Muscle layer of colon (tissue), 2 donors: ENCODE measurements around the gene LCN2.
"Not testable (repeated sequence)": the region's sequence is repeated elsewhere in the genome, so short reads cannot be mapped to it uniquely, and the experiment has no call there.

Source experiments
- H3K27ac ChIP-seq: one replicate; pipeline ENCODE4 v1.7.0; 2013; ENCODE audit warnings: low read depth, mild to moderate bottlenecking, low read length, moderate library complexity
- H3K27me3 ChIP-seq, 2 donors: one replicate each; pipeline ENCODE4 v1.7.0; 2013; ENCODE audit warnings: low read length in 2 of 2, mild to moderate bottlenecking in 2 of 2; ENCODE audit not compliant: insufficient read depth in 2 of 2, control insufficient read depth in 1 of 2
- H3K36me3 ChIP-seq: one replicate; pipeline ENCODE4 v1.7.0; 2013; ENCODE audit warnings: mild to moderate bottlenecking, low read length; ENCODE audit not compliant: insufficient read depth
- H3K4me1 ChIP-seq: one replicate; pipeline ENCODE4 v1.7.0; 2013; ENCODE audit warnings: mild to moderate bottlenecking, low read length; ENCODE audit not compliant: insufficient read depth
- H3K4me3 ChIP-seq, 2 donors: one replicate each; pipeline ENCODE4 v1.7.0; 2013; ENCODE audit warnings: low read length in 2 of 2, low read depth in 1 of 2, mild to moderate bottlenecking in 1 of 2, moderate library complexity in 1 of 2
- H3K9ac ChIP-seq: one replicate; pipeline ENCODE4 v1.7.0; 2013; ENCODE audit warnings: low read length
- H3K9me3 ChIP-seq: one replicate; pipeline ENCODE4 v1.7.0; 2013; ENCODE audit warnings: mild to moderate bottlenecking, low read length
- donor health status: abdominal sarcoma.
- donor health status: Adenocarcinoma of cecum.

LCN2 gene

DNA sequence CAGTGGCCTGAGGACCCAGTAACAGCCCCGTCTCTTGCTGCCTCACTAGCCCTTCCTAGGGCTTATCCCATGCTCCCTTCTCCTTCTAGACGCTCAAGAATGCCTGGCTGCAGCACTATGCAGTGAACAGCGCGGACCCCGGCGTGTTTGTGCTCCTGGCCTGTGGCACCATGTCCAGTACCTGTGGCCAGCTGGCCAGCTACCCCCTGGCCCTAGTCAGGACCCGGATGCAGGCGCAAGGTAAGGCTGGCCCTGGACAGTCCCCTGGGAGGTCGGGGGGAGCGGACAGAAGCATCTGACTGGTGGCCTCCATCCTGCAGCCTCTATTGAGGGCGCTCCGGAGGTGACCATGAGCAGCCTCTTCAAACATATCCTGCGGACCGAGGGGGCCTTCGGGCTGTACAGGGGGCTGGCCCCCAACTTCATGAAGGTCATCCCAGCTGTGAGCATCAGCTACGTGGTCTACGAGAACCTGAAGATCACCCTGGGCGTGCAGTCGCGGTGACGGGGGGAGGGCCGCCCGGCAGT is 42.2 kb upstream of the LCN2 start:
- no peak overlapping the region for H3K4me3 ChIP-seq
- no peaks in the 10 kb centered on the region for H3K4me1 ChIP-seq
- H3K9me3 ChIP-seq, result no peaks in the 10 kb centered on the region
- H3K36me3 ChIP-seq, result peaks cover 56% of the 10 kb centered on the region
- H3K27me3 ChIP-seq, result no peaks in the 10 kb centered on the region
- H3K27ac ChIP-seq, result no peak overlapping the region
- H3K9ac ChIP-seq, result no peak overlapping the region

GRCh38 chr9:128107468-128108268 is 41.6 kb upstream of the LCN2 start:
- peaks cover 49% of the 10 kb centered on the region for H3K36me3 ChIP-seq

GRCh38 chr9:128108269-128109049 is 40.8 kb upstream of the LCN2 start:
- Histone ChIP-seq H3K27me3 (no peaks in the 10 kb centered on the region), H3K36me3 (peaks cover 41% of the 10 kb centered on the region), H3K4me3 (no peak overlapping the region), H3K4me1 (no peaks in the 10 kb centered on the region), H3K9ac (no peak overlapping the region), H3K9me3 (no peaks in the 10 kb centered on the region), H3K27ac (no peak overlapping the region)

More at GRCh38 chr9:128107468-128108268, 41.6 kb upstream of the LCN2 start:
- H3K9me3 ChIP-seq, result no peaks in the 10 kb centered on the region
- H3K27me3 ChIP-seq, result no peaks in the 10 kb centered on the region
- no peak overlapping the region for H3K27ac ChIP-seq
- H3K9ac ChIP-seq, result no peak overlapping the region
- H3K4me1 ChIP-seq, result no peaks in the 10 kb centered on the region
- H3K4me3 ChIP-seq, result no peak overlapping the region

DNA sequence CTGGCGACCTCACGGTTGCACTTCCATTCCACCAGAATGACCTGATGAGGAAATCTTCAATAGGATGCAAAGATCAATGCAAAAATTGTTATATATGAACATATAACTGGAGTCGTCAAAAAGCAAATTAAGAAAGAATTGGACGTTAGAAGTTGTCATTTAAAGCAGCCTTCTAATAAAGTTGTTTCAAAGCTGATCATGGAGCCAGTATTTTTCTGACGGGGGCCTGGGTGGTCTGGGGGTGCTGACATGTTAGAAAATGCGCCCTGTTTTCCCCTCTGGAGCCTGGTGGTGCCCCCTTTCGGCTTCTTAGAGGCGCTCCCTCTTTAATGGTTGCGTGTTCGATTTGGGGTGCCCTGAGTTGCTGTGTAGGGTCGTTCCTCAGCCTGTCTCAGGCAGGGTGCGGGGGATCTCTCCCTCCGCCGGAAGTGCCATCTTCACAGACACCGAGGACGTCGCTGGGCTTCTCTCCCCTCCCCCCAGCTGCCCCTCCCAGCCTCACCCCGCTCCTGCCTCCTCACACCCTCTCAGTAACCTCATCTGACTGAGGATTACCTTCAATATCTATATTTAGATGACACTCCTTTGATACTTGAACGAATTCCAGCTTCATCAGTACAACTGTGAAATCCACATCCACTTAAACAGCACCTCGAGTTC is 40.1 kb upstream of the LCN2 start:
- Histone ChIP-seq H3K27ac (no peak overlapping the region), H3K4me3 (no peak overlapping the region)

GRCh38 chr9:128111726-128112125 is 37.5 kb upstream of the LCN2 start:
- not testable (repeated sequence) for H3K9ac ChIP-seq, H3K4me3 ChIP-seq, H3K27me3 ChIP-seq, H3K9me3 ChIP-seq, H3K27ac ChIP-seq, H3K4me1 ChIP-seq
- H3K36me3 ChIP-seq, result peaks cover 15% of the 10 kb centered on the region

More for the DNA sequence above, 40.1 kb upstream of the LCN2 start:
- no peak overlapping the region for H3K9ac ChIP-seq
- no peaks in the 10 kb centered on the region for H3K9me3 ChIP-seq
- no peaks in the 10 kb centered on the region for H3K27me3 ChIP-seq
- H3K4me1 ChIP-seq, result no peaks in the 10 kb centered on the region
- peaks cover 34% of the 10 kb centered on the region for H3K36me3 ChIP-seq

GRCh38 chr9:128113526-128114325 is 35.5 kb upstream of the LCN2 start:
- no peak overlapping the region for H3K9ac ChIP-seq
- no peak overlapping the region for H3K27ac ChIP-seq
- no peaks in the 10 kb centered on the region for H3K9me3 ChIP-seq
- H3K27me3 ChIP-seq, result no peaks in the 10 kb centered on the region
- no peaks in the 10 kb centered on the region for H3K36me3 ChIP-seq
- no peak overlapping the region for H3K4me3 ChIP-seq
- peaks cover 7% of the 10 kb centered on the region for H3K4me1 ChIP-seq

DNA sequence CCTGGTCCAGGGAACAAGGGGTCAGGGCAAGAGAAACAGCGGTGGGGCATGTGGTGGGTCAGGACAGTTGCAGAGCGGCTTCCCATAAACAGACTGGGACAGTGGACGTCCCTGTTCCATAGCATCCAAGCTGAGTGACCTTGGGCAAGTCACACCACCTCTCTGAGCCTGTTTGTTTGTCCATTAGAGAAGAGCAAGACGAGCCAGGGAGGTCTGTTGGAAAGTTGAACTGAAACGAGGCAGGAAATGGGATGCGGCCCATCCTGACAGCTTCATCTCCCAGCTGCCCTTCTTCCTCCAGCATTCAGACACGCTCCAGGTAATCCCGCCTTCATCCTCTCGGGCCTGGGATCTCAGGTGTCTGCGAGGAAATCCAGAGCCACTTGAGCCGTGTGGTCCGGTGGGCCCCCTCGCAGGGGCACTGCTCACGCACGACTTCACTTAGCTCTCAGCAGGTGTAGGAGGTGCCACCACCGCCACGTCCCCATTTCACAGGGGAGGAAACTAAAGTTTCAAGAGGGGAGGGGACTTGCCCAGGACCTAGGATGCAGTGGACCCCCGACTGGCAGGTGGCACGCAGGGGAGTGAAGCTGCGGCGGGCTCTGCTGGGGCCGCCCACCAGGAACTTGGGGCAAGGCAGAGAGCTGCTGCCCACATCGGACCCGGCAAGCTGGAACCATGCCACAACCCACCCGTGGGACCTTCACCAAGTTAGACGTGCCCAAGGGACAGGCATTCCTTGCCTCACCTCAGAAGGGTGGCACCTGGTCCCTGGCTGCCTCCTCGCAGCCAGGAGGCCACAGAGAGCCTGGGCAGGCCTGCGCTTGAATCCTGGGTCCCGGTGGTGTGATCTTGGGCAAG is 34.7 kb upstream of the LCN2 start:
- no peak overlapping the region for H3K9ac ChIP-seq
- no peaks in the 10 kb centered on the region for H3K36me3 ChIP-seq
- no peaks in the 10 kb centered on the region for H3K9me3 ChIP-seq
- H3K27me3 ChIP-seq, result no peaks in the 10 kb centered on the region
- no peak overlapping the region for H3K27ac ChIP-seq
- H3K4me1 ChIP-seq, result peaks cover 7% of the 10 kb centered on the region
- no peak overlapping the region for H3K4me3 ChIP-seq

- Histone ChIP-seq H3K27me3 (no peaks in the 10 kb centered on the region), H3K27ac (peak overlapping the region; percentile 23), H3K4me1 (peaks cover 7% of the 10 kb centered on the region), H3K36me3 (no peaks in the 10 kb centered on the region), H3K9me3 (no peaks in the 10 kb centered on the region), H3K9ac (no peak overlapping the region), H3K4me3 (no peak overlapping the region)
Measured at GRCh38 chr9:128115187-128116103, 33.8 kb upstream of the LCN2 start.

GRCh38 chr9:128116104-128117083 is 32.9 kb upstream of the LCN2 start:
- Histone ChIP-seq H3K27ac (no peak overlapping the region), H3K27me3 (no peaks in the 10 kb centered on the region), H3K4me3 (no peak overlapping the region), H3K36me3 (no peaks in the 10 kb centered on the region), H3K9ac (no peak overlapping the region), H3K9me3 (no peaks in the 10 kb centered on the region), H3K4me1 (peaks cover 7% of the 10 kb centered on the region)
